ENCODE data around the gene IQCF2.
"Not testable (repeated sequence)": the region's sequence is repeated elsewhere in the genome, so short reads cannot be mapped to it uniquely, and the experiment has no call there.

Gene IQCF2

GRCh38 chr3:51860703-51861665 is at the start of gene IQCF2:
Gene IQCF2 (plus strand): TSS chr3:51861615. CDS start chr3:51861667, 52 bp downstream.
- DNase-seq = no peak

GRCh38 chr3:51813539-51813938 is 47.9 kb upstream of the IQCF2 start:
- DNase-seq = no peak

GRCh38 chr3:51814034-51814433 is 47.4 kb upstream of the IQCF2 start:
- DNase-seq = no peak

GRCh38 chr3:51815614-51816013 is 45.8 kb upstream of the IQCF2 start:
- DNase-seq = no peak

GRCh38 chr3:51816723-51817122 is 44.7 kb upstream of the IQCF2 start:
- no peak for DNase-seq

GRCh38 chr3:51817375-51817774 is 44.0 kb upstream of the IQCF2 start:
- no peak for DNase-seq

- no peak for DNase-seq
Observed at GRCh38 chr3:51819151-51819550, 42.3 kb upstream of the IQCF2 start.

- no peak for DNase-seq
Observed at GRCh38 chr3:51819709-51820406, 41.6 kb upstream of the IQCF2 start.

- no peak for DNase-seq
Observed at GRCh38 chr3:51828297-51828696, 33.1 kb upstream of the IQCF2 start.

GRCh38 chr3:51830345-51830744 is 31.1 kb upstream of the IQCF2 start:
- no peak for DNase-seq

GRCh38 chr3:51830836-51831385 is 30.5 kb upstream of the IQCF2 start:
- DNase-seq = no peak

- DNase-seq = no peak
Observed at GRCh38 chr3:51836606-51837005, 24.8 kb upstream of the IQCF2 start.

- DNase-seq = no peak
Observed at GRCh38 chr3:51845129-51845528, 16.3 kb upstream of the IQCF2 start.

- DNase-seq = not testable (repeated sequence)
Observed at GRCh38 chr3:51855411-51855810, 6.0 kb upstream of the IQCF2 start.

- DNase-seq = no peak
Observed at GRCh38 chr3:51862886-51863285, 1.5 kb downstream of the IQCF2 start.

GRCh38 chr3:51868896-51869295 is 7.5 kb downstream of the IQCF2 start:
- DNase-seq = not testable (repeated sequence)

- DNase-seq = no peak
Observed at GRCh38 chr3:51869304-51869703, 7.9 kb downstream of the IQCF2 start.

- DNase-seq = no peak
Observed at GRCh38 chr3:51873253-51873766, 11.9 kb downstream of the IQCF2 start.

- DNase-seq = no peak
Observed at GRCh38 chr3:51873876-51874275, 12.5 kb downstream of the IQCF2 start.

GRCh38 chr3:51874411-51874810 is 13.0 kb downstream of the IQCF2 start:
- no peak for DNase-seq

GRCh38 chr3:51874889-51875288 is 13.5 kb downstream of the IQCF2 start:
- DNase-seq = no peak

- no peak for DNase-seq
Observed at GRCh38 chr3:51875501-51875900, 14.1 kb downstream of the IQCF2 start, which contains the start of gene IQCF5. Gene IQCF5 (minus strand): TSS chr3:51875601. CDS start chr3:51875531, 70 bp downstream.

GRCh38 chr3:51876186-51876585 is 14.8 kb downstream of the IQCF2 start:
- no peak for DNase-seq
